ENCODE results near the gene C1orf21.

C1orf21 gene

GRCh38 chr1:184487531-184488193 is 100.8 kb downstream of the C1orf21 start:
- no peak for DNase-seq

GRCh38 chr1:184489908-184490307 is 103.1 kb downstream of the C1orf21 start:
- no peak for DNase-seq

- DNase-seq, result no peak
These were observed 105.7 kb downstream of the C1orf21 start for GRCh38 chr1:184492536-184492935.

GRCh38 chr1:184493987-184494388 is 107.2 kb downstream of the C1orf21 start:
- no peak for DNase-seq

- DNase-seq, result no peak
These were observed 108.1 kb downstream of the C1orf21 start for GRCh38 chr1:184494929-184495328.

GRCh38 chr1:184497959-184498723 is 111.3 kb downstream of the C1orf21 start:
- DNase-seq, result no peak

- no peak for DNase-seq
These were observed 112.8 kb downstream of the C1orf21 start for GRCh38 chr1:184499616-184500015.

GRCh38 chr1:184502161-184502560 is 115.3 kb downstream of the C1orf21 start:
- DNase-seq, result no peak

- no peak for DNase-seq
These were observed 116.5 kb downstream of the C1orf21 start for GRCh38 chr1:184503221-184503749.

- DNase-seq, result no peak
These were observed 117.5 kb downstream of the C1orf21 start for GRCh38 chr1:184504040-184504954.

- DNase-seq, result no peak
These were observed 118.1 kb downstream of the C1orf21 start for GRCh38 chr1:184504955-184505338.

- no peak for DNase-seq
These were observed 119.7 kb downstream of the C1orf21 start for GRCh38 chr1:184506481-184506880.

- no peak for DNase-seq
These were observed 120.3 kb downstream of the C1orf21 start for GRCh38 chr1:184507165-184507564.

GRCh38 chr1:184507604-184508280 is 120.9 kb downstream of the C1orf21 start:
- no peak for DNase-seq

GRCh38 chr1:184509105-184509504 is 122.3 kb downstream of the C1orf21 start:
- DNase-seq, result no peak

GRCh38 chr1:184510110-184510509 is 123.3 kb downstream of the C1orf21 start:
- DNase-seq, result no peak

- no peak for DNase-seq
These were observed 125.9 kb downstream of the C1orf21 start for GRCh38 chr1:184512724-184513123.

- no peak for DNase-seq
These were observed 126.6 kb downstream of the C1orf21 start for GRCh38 chr1:184513421-184513820.

- DNase-seq, result no peak
These were observed 127.1 kb downstream of the C1orf21 start for GRCh38 chr1:184513966-184514365.

- DNase-seq, result no peak
These were observed 127.6 kb downstream of the C1orf21 start for GRCh38 chr1:184514447-184514846.

GRCh38 chr1:184517130-184517529 is 130.3 kb downstream of the C1orf21 start:
- DNase-seq, result no peak

GRCh38 chr1:184518736-184519357 is 132.0 kb downstream of the C1orf21 start:
- no peak for DNase-seq

All from NCI-H2029 (cell line).